ENCODE measurements around the gene KCNQ5. TPM values are rescaled to one million over a fixed set of nuclear protein-coding genes. Genes with fewer than 3 reads are reported as not detected.

KCNQ5 gene
- total and polyA plus RNA-seq, 2 of the 8 experiments (the other 6 are each of a cell fraction or from before 2014, with no cell fraction given) = 0.83 to 1.2 TPM

DNA sequence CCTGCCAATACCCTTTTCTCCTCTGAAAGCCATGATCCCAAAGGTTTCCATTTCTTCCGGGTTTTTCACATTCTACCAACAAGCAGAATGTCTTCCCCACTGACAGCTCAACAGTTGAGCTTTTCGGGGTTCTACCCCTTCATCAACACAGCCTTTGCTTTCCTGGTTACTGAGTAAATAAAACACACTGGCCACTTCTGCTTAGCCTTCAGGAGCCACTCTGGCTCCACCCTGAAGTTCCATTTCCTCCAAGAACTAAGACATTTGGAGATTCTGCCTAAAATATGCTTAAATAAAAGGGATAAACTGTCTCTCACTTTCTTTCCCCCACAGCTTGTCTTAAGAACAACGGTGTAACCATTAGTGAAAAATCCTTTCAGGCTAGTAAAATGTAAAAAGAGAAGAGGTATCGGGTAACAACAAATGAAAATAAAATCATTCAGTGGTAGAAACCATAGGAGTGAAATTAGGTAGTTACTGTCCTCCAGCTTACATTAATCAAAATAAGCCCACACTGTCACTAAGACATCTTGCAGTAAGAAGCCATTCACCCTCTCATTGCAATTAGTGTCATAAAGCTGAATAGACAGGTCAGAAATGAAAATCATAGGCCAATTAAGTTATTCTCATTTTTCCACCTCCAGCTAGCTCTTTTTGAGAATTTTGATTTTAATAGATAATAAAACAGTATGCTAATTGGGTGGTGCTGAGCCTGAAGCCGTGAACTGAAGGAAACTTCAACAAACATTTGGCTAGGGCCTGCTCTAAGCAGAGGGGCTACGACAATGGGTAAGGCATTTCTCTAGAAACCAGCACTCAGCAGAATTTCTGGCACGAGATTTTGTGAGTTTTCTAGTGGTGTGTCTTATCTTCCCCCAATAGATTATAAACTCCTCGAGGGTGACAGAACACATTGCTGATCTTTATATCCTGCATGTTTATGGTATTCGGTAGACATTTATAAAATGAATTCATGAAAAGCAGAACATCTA is 409.2 kb downstream of the KCNQ5 start:
- H3K79me2 ChIP-seq (ENCODE audit: control insufficient read depth in 1 of 2, insufficient read depth in 2 of 2, low read length in 2 of 2) = no peaks in the 10 kb centered on the region
- H4K20me1 ChIP-seq (replicated peaks in 1 of 2; ENCODE audit: control insufficient read depth in 1 of 2, insufficient read depth in 2 of 2, low read length in 2 of 2) = no peaks in the 10 kb centered on the region
- FAIRE-seq (no peak), DNase-seq (ENCODE audit: low read depth in 1 of 2, low spot score in 2 of 2) (no peak)
- ChIA-PET POLR2A (ENCODE audit: partially characterized antibody) (interaction anchor here (0.9 kb wide), 1 partner anchor 10 kb away, joined by 3 read pairs; no protein-coding TSS in a partner anchor), CTCF (ENCODE audit: partially characterized antibody) (interaction anchor here (1.1 to 1.5 kb wide), 2 partner anchors 91 to 98 kb away, joined by 3 to 4 read pairs; no protein-coding TSS in a partner anchor)
- H3K4me3 ChIP-seq (ENCODE audit: extremely low read depth in 1 of 4, insufficient read depth in 2 of 4, low read depth in 3 of 4, low read length in 4 of 4) = no peak overlapping the region
- no peak overlapping the region for H2BK12ac ChIP-seq (ENCODE audit: low read depth, low read length)
- H3K23me2 ChIP-seq (ENCODE audit: low read depth, low read length) = no peaks in the 10 kb centered on the region
- H3K4ac ChIP-seq (replicated peaks; ENCODE audit: insufficient read length, low read depth, low read length) = no peak overlapping the region
- H3K18ac ChIP-seq (ENCODE audit: extremely low read depth, low read length) = no peak overlapping the region
- H4K91ac ChIP-seq (replicated peaks; ENCODE audit: insufficient read length, low read length) = no peak overlapping the region
- no peak overlapping the region for H2AK5ac ChIP-seq (ENCODE audit: low read depth, low read length)
- WGBS, 2 experiments (ENCODE audit: extremely low coverage in 1 of 2, insufficient coverage in 1 of 2, insufficient read length in 1 of 2, insufficient replicate concordance in 2 of 2, low coverage in 1 of 2, low lambda C conversion rate in 2 of 2, missing lambda C conversion rate in 1 of 2) = 85% methylated on average over 9 of the region's 9 CpGs; no CpG with 5 or more reads in 1 of the 2 experiments
- H3K4me1 ChIP-seq (replicated peaks in 1 of 4; ENCODE audit: control insufficient read depth in 3 of 4, insufficient read depth in 4 of 4, low read length in 3 of 4) = peaks cover 2 to 11% (median 8%) of the 10 kb centered on the region in 4 experiments; a peak in 6 of 7 replicates
- no peak overlapping the region for H3K14ac ChIP-seq (ENCODE audit: insufficient read length)
- H3K9ac ChIP-seq (replicated peaks in 1 of 4; ENCODE audit: extremely low read depth in 1 of 4, low read depth in 3 of 4, low read length in 3 of 4) = no peak overlapping the region
- H3K9me3 ChIP-seq (ENCODE audit: insufficient read depth in 2 of 2, low read depth in 1 of 2, low read length in 1 of 2) = no peaks in the 10 kb centered on the region
- no peak overlapping the region for H2BK120ac ChIP-seq (replicated peaks; ENCODE audit: low read depth, low read length)
- no peak overlapping the region for H3K4me2 ChIP-seq (ENCODE audit: insufficient read depth in 1 of 2, low read depth in 2 of 2, low read length in 2 of 2)
- H3K56ac ChIP-seq (replicated peaks; ENCODE audit: insufficient read length, low read depth, low read length) = no peak overlapping the region
- no peaks in the 10 kb centered on the region for H3K36me3 ChIP-seq (ENCODE audit: control insufficient read depth in 2 of 4, insufficient read depth in 4 of 4, low read length in 3 of 4)
- no peak overlapping the region for H3K23ac ChIP-seq (ENCODE audit: insufficient read length)
- H2AFZ ChIP-seq (ENCODE audit: low read length) = no peak overlapping the region
- no peak overlapping the region for H2BK5ac ChIP-seq (ENCODE audit: low read depth, low read length)
- H2BK15ac ChIP-seq (ENCODE audit: low read length) = no peak overlapping the region
- H3K27me3 ChIP-seq (replicated peaks in 1 of 4; ENCODE audit: control insufficient read depth in 3 of 4, extremely low read depth in 1 of 4, insufficient read depth in 3 of 4, low read length in 3 of 4) = peaks cover 0 to 2% (median 0%) of the 10 kb centered on the region in 4 experiments; a peak in 1 of 7 replicates
- no peak overlapping the region for H4K8ac ChIP-seq (ENCODE audit: extremely low read depth, insufficient read depth, low read length)
- no peak overlapping the region for H3K27ac ChIP-seq (ENCODE audit: low read depth, low read length)
- no peak overlapping the region for H2BK20ac ChIP-seq (ENCODE audit: low read length)
- no peaks in the 10 kb centered on the region for H3K79me1 ChIP-seq (ENCODE audit: low read depth, low read length)
- H4K5ac ChIP-seq (ENCODE audit: insufficient read length, low read depth, low read length) = no peak overlapping the region
- TF ChIP-seq ZNF274 (IDR thresholded peaks at IDR 0.05; ENCODE audit: borderline replicate concordance, extremely low read depth, low read length) (no peak), EP300 (IDR thresholded peaks at IDR 0.05; ENCODE audit: borderline replicate concordance in 1 of 2, low read depth in 2 of 2, low read length in 2 of 2) (no peak), KDM1A (IDR thresholded peaks at IDR 0.05; ENCODE audit: borderline replicate concordance, low read length) (no peak), SIN3A (conservative IDR thresholded peaks at IDR 0.05 in 1 of 2, IDR thresholded peaks at IDR 0.05 in 1 of 2; ENCODE audit: low read depth in 1 of 2, low read length in 2 of 2) (no peak), RBBP5 (IDR thresholded peaks at IDR 0.05; ENCODE audit: borderline replicate concordance, low read depth, low read length) (no peak)
- TF ChIP-seq, protein P1, sequence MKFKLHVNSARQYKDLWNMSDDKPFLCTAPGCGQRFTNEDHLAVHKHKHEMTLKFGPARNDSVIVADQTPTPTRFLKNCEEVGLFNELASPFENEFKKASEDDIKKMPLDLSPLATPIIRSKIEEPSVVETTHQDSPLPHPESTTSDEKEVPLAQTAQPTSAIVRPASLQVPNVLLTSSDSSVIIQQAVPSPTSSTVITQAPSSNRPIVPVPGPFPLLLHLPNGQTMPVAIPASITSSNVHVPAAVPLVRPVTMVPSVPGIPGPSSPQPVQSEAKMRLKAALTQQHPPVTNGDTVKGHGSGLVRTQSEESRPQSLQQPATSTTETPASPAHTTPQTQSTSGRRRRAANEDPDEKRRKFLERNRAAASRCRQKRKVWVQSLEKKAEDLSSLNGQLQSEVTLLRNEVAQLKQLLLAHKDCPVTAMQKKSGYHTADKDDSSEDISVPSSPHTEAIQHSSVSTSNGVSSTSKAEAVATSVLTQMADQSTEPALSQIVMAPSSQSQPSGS (IDR thresholded peaks at IDR 0.05; ENCODE audit: low read length) = no peak

Measured in H1 (cell line).